ENCODE results near the gene C11orf97. TPM values are rescaled to one million over a fixed set of nuclear protein-coding genes. Genes with fewer than 3 reads are reported as not detected.
A peak's percentile ranks its signal among the peaks of the same experiment; 100 is the strongest.

C11orf97 gene
- total RNA-seq, 1 experiment from 2014 or later, result not detected

DNA sequence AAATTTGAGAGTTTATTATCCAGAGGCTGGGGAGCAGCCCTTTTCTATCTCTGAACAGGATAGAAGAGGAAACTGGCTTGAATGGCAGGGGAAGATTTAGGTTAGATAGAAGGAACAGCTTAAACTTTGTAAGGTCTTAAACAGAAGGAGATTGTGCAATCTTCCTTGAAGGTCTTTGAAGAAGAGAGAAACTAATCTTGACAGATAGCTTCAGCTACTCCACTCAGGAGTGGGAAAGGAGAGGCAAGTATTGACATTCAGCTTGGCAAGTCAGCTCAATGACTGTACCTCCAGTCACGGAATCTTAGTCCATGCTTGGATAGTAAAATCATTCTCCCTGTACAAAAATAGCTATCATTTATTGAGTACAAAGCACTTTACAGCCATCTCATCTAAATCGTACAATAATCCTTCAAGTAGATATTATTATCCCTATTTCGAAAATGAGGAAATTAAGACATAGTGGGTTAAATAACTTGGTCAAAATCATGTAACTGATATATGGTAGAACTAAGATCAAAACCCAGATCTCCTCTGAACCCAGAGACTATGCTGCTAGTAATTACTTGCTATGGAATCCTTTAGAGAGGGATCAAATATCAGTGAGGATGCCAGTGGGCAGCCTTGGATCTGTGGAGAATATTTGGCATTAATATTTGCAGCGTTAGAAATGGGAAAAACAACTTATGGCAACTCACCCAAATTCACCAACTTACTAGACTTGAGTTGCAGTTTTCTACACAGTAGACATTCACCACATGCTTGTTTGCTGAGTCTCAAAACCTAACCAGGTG lies 14.6 kb downstream of the C11orf97 start:
- Mint-ChIP-seq H3K36me3 (ENCODE audit: insufficient read depth, unreplicated experiment) (peaks cover 4% of the 10 kb centered on the region), H3K4me1 (ENCODE audit: low read depth, unreplicated experiment) (peaks cover 13% of the 10 kb centered on the region), H3K9me3 (ENCODE audit: low read depth, unreplicated experiment) (no peaks in the 10 kb centered on the region), H3K27me3 (ENCODE audit: unreplicated experiment) (no peaks in the 10 kb centered on the region), H3K4me3 (ENCODE audit: low read depth, unreplicated experiment) (no peak overlapping the region), H3K27ac (ENCODE audit: unreplicated experiment) (no peak overlapping the region)
- TF ChIP-seq, protein P1, sequence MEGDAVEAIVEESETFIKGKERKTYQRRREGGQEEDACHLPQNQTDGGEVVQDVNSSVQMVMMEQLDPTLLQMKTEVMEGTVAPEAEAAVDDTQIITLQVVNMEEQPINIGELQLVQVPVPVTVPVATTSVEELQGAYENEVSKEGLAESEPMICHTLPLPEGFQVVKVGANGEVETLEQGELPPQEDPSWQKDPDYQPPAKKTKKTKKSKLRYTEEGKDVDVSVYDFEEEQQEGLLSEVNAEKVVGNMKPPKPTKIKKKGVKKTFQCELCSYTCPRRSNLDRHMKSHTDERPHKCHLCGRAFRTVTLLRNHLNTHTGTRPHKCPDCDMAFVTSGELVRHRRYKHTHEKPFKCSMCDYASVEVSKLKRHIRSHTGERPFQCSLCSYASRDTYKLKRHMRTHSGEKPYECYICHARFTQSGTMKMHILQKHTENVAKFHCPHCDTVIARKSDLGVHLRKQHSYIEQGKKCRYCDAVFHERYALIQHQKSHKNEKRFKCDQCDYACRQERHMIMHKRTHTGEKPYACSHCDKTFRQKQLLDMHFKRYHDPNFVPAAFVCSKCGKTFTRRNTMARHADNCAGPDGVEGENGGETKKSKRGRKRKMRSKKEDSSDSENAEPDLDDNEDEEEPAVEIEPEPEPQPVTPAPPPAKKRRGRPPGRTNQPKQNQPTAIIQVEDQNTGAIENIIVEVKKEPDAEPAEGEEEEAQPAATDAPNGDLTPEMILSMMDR (IDR thresholded peaks at IDR 0.05; ENCODE audit: unreplicated experiment), result no peak
- CTCF ChIA-PET, result interaction anchor here (1.3 kb wide), 1 partner anchor 10 kb away, joined by 3 read pairs; no protein-coding TSS in a partner anchor
- no TSS peak for BruUV-seq (replicated peaks)
- intact Hi-C loops (cut with micrococcal nuclease; ENCODE audit: unreplicated experiment), result no loop called here
- DNase-seq, result no peak

GRCh38 chr11:94528551-94528950 lies 16.3 kb downstream of the C11orf97 start:
- DNase-seq, result no peak
- CTCF ChIA-PET, result no interaction called here
- no peaks in the 10 kb centered on the region for H3K27me3 Mint-ChIP-seq (ENCODE audit: unreplicated experiment)
- BruUV-seq (replicated peaks), result no TSS peak
- peaks cover 22% of the 10 kb centered on the region for H3K4me1 Mint-ChIP-seq (ENCODE audit: low read depth, unreplicated experiment)
- peaks cover 4% of the 10 kb centered on the region for H3K36me3 Mint-ChIP-seq (ENCODE audit: insufficient read depth, unreplicated experiment)
- intact Hi-C loops (cut with micrococcal nuclease; ENCODE audit: unreplicated experiment), result no loop called here
- TF ChIP-seq, protein P1 (IDR thresholded peaks at IDR 0.05; ENCODE audit: unreplicated experiment), result no peak
- H3K9me3 Mint-ChIP-seq (ENCODE audit: low read depth, unreplicated experiment), result no peaks in the 10 kb centered on the region
- H3K4me3 Mint-ChIP-seq (ENCODE audit: low read depth, unreplicated experiment), result no peak overlapping the region
- no peak overlapping the region for H3K27ac Mint-ChIP-seq (ENCODE audit: unreplicated experiment)

DNA sequence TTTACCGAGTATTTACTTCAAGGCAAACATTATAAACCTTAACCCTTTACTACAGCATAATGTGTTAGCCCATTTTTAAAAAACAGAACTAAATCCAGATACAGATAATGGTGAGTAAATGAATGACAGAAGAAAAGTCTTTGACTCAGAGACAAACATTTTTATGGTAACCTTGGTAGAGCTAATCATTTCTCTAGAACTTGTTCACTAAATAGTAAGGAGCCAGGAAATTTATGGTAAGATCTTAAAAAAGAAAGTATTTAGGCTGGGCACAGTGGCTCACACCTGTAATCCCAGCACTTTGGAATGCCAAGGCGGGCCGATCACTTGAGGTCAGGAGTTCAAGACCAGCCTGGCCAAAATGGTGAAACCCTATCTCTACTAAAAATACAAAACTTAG lies 19.9 kb downstream of the C11orf97 start:
- DNase-seq, result no peak
- Mint-ChIP-seq H3K4me1 (ENCODE audit: low read depth, unreplicated experiment) (peaks cover 39% of the 10 kb centered on the region), H3K36me3 (ENCODE audit: insufficient read depth, unreplicated experiment) (no peaks in the 10 kb centered on the region), H3K4me3 (ENCODE audit: low read depth, unreplicated experiment) (no peak overlapping the region), H3K27me3 (ENCODE audit: unreplicated experiment) (no peaks in the 10 kb centered on the region), H3K27ac (ENCODE audit: unreplicated experiment) (no peak overlapping the region), H3K9me3 (ENCODE audit: low read depth, unreplicated experiment) (no peaks in the 10 kb centered on the region)
- no TSS peak for BruUV-seq (replicated peaks)
- TF ChIP-seq, protein P1 (IDR thresholded peaks at IDR 0.05; ENCODE audit: unreplicated experiment), result no peak
- CTCF ChIA-PET, result no interaction called here
- intact Hi-C loops (cut with micrococcal nuclease; ENCODE audit: unreplicated experiment), result no loop called here

- intact Hi-C loops (cut with micrococcal nuclease; ENCODE audit: unreplicated experiment), result no loop called here
- Mint-ChIP-seq H3K36me3 (ENCODE audit: insufficient read depth, unreplicated experiment) (no peaks in the 10 kb centered on the region), H3K27ac (ENCODE audit: unreplicated experiment) (peak overlapping the region; percentile 41), H3K27me3 (ENCODE audit: unreplicated experiment) (no peaks in the 10 kb centered on the region), H3K9me3 (ENCODE audit: low read depth, unreplicated experiment) (no peaks in the 10 kb centered on the region), H3K4me3 (ENCODE audit: low read depth, unreplicated experiment) (no peak overlapping the region), H3K4me1 (ENCODE audit: low read depth, unreplicated experiment) (peaks cover 43% of the 10 kb centered on the region)
- DNase-seq, result no peak
- CTCF ChIA-PET, result interaction anchor here (0.6 kb wide), 1 partner anchor 25 kb away, joined by 5 read pairs; no protein-coding TSS in a partner anchor
- TF ChIP-seq, protein P1 (IDR thresholded peaks at IDR 0.05; ENCODE audit: unreplicated experiment), result no peak
- no TSS peak for BruUV-seq (replicated peaks)
Measured at GRCh38 chr11:94533206-94533605, 20.9 kb downstream of the C11orf97 start.

Measured in Calu3 (cell line).